ENCODE data around the gene NKAPD1.
"Not testable (repeated sequence)": the region's sequence is repeated elsewhere in the genome, so short reads cannot be mapped to it uniquely, and the experiment has no call there.

NKAPD1 gene

GRCh38 chr11:112037527-112037926 is 36.6 kb upstream of the NKAPD1 start:
- DNase-seq (ENCODE audit: low read depth), result no peak
- H3K4me3 ChIP-seq (replicated peaks; ENCODE audit: low read depth, low read length), result no peak overlapping the region
- TF ChIP-seq CTCF (IDR thresholded peaks at IDR 0.05; ENCODE audit: low read length, missing control alignments), result no peak

GRCh38 chr11:112042161-112042960 is 31.7 kb upstream of the NKAPD1 start:
- no peak for TF ChIP-seq CTCF (IDR thresholded peaks at IDR 0.05; ENCODE audit: low read length, missing control alignments)
- H3K4me3 ChIP-seq (replicated peaks; ENCODE audit: low read depth, low read length), result no peak overlapping the region
- peak; percentile 22 for DNase-seq (ENCODE audit: low read depth)

- no peak overlapping the region for H3K4me3 ChIP-seq (replicated peaks; ENCODE audit: low read depth, low read length)
- TF ChIP-seq CTCF (IDR thresholded peaks at IDR 0.05; ENCODE audit: low read length, missing control alignments), result no peak
- DNase-seq (ENCODE audit: low read depth), result no peak
These were observed 31.2 kb upstream of the NKAPD1 start for GRCh38 chr11:112042961-112043304.

GRCh38 chr11:112044961-112045360 is 29.1 kb upstream of the NKAPD1 start:
- TF ChIP-seq CTCF (IDR thresholded peaks at IDR 0.05; ENCODE audit: low read length, missing control alignments), result no peak
- DNase-seq (ENCODE audit: low read depth), result no peak
- H3K4me3 ChIP-seq (replicated peaks; ENCODE audit: low read depth, low read length), result no peak overlapping the region

GRCh38 chr11:112046647-112047046 is 27.5 kb upstream of the NKAPD1 start:
- H3K4me3 ChIP-seq (replicated peaks; ENCODE audit: low read depth, low read length); DNase-seq (ENCODE audit: low read depth): not testable (repeated sequence)

- H3K4me3 ChIP-seq (replicated peaks; ENCODE audit: low read depth, low read length); DNase-seq (ENCODE audit: low read depth): not testable (repeated sequence)
These were observed 25.8 kb upstream of the NKAPD1 start for GRCh38 chr11:112048256-112048655.

- no peak for DNase-seq (ENCODE audit: low read depth)
- no peak for TF ChIP-seq CTCF (IDR thresholded peaks at IDR 0.05; ENCODE audit: low read length, missing control alignments)
- H3K4me3 ChIP-seq (replicated peaks; ENCODE audit: low read depth, low read length), result no peak overlapping the region
These were observed 24.3 kb upstream of the NKAPD1 start for GRCh38 chr11:112049777-112050176.

- no peak for TF ChIP-seq CTCF (IDR thresholded peaks at IDR 0.05; ENCODE audit: low read length, missing control alignments)
- no peak for DNase-seq (ENCODE audit: low read depth)
- H3K4me3 ChIP-seq (replicated peaks; ENCODE audit: low read depth, low read length), result no peak overlapping the region
These were observed 23.4 kb upstream of the NKAPD1 start for GRCh38 chr11:112050721-112051120.

Data from fibroblast of pulmonary artery (primary cell).